GM12878 (cell line): ENCODE results near the gene DNAAF5. TPM values are rescaled to one million over a fixed set of nuclear protein-coding genes. Genes with fewer than 3 reads are reported as not detected.

Source experiments
- ATAC-seq: fragments of 200-7000 bp; cut with Tn5 transposase; 3 replicates; pipeline ENCODE4 v1.9.1; 2020; ENCODE audit warnings: mild to moderate bottlenecking, moderate library complexity
- BruUV-seq: library from RNA; stranded (reverse); fragments of 400-500 nt; replicated peaks from 2 replicates; lab custom pipeline; 2021; lab: Mats Ljungman, UMichigan
- CTCF ChIA-PET: fragments of 300-600 bp; sonication (Branson Sonifier 250); formaldehyde crosslinking; extraction: SDS; loops from one replicate; lab custom pipeline; 2021; ENCODE audit warnings: inconsistent platforms; lab: Yijun Ruan, JAX
- POLR2A ChIA-PET: fragments of 350-600 bp; formaldehyde crosslinking; extraction: SDS; loops from one replicate; lab custom pipeline; 2021; ENCODE audit warnings: inconsistent platforms; lab: Charles Lee
- RAD21 ChIA-PET: fragments of 300-600 bp; sonication (Branson Sonifier 250); formaldehyde crosslinking; loops from one replicate; lab custom pipeline; 2023; ENCODE audit warnings: antibody characterized with exemption; ENCODE audit not compliant: unreplicated experiment; lab: Charles Lee
- SMC1A ChIA-PET: fragments of 300-600 bp; sonication (Branson Sonifier 250); formaldehyde crosslinking; loops from one replicate; lab custom pipeline; 2023; ENCODE audit not compliant: unreplicated experiment, uncharacterized antibody; lab: Charles Lee
- DNase-seq: peaks from one replicate; pipeline ENCODE4 v3.0.0-alpha.2; 2011; ENCODE audit warnings: low read depth, low spot score
- FAIRE-seq: peaks from 3 replicates; lab custom pipeline; 2011; peaks lifted over from hg19 to GRCh38; lab: Jason Lieb, UNC
- H2AFZ ChIP-seq: 2 replicates; pipeline ENCODE4 v1.6.0; 2011; ENCODE audit warnings: low read depth, low read length, control low read depth; ENCODE audit not compliant: control insufficient read depth
- H3K27ac ChIP-seq: 2 replicates; pipeline ENCODE4 v1.5.1; 2011; ENCODE audit warnings: control low read depth; ENCODE audit not compliant: control insufficient read depth, insufficient read depth
- H3K27me3 ChIP-seq, 2 experiments: replicated peaks in 1 of 2; 2 replicates each; pipeline versions ENCODE4 v1.6.0 to v1.6.1; 2011; ENCODE audit warnings: low read length in 1 of 2; ENCODE audit not compliant: control insufficient read depth in 2 of 2, insufficient read depth in 2 of 2
- H3K36me3 ChIP-seq, 2 experiments: 2 replicates each; pipeline ENCODE4 v1.5.1; 2011; ENCODE audit warnings: low read length in 1 of 2; ENCODE audit not compliant: control insufficient read depth in 2 of 2, insufficient read depth in 2 of 2
- H3K4me1 ChIP-seq: 2 replicates; pipeline ENCODE4 v1.6.1; 2011; ENCODE audit warnings: mild to moderate bottlenecking, low read length, moderate library complexity, mixed read lengths; ENCODE audit not compliant: control insufficient read depth, insufficient read depth
- H3K4me2 ChIP-seq: 2 replicates; pipeline ENCODE4 v1.6.0; 2011; ENCODE audit warnings: control low read depth; ENCODE audit not compliant: control insufficient read depth, insufficient read depth
- H3K4me3 ChIP-seq: fragments of 200-600 bp; sonication (generic); 2 replicates; pipeline ENCODE4 v1.5.1; 2016
- H3K79me2 ChIP-seq: 2 replicates; pipeline ENCODE4 v1.6.0; 2011; ENCODE audit warnings: low read length; ENCODE audit not compliant: control insufficient read depth, insufficient read depth
- H3K9ac ChIP-seq: 2 replicates; pipeline ENCODE4 v1.8.0; 2011; ENCODE audit warnings: low read length, control low read depth, mixed read lengths; ENCODE audit not compliant: control insufficient read depth, insufficient read depth
- H3K9me3 ChIP-seq: replicated peaks from 3 replicates; pipeline ENCODE4 v1.5.1; 2011; ENCODE audit warnings: mild to moderate bottlenecking, low read length; ENCODE audit not compliant: control insufficient read depth, insufficient read depth
- H4K20me1 ChIP-seq: 2 replicates; pipeline ENCODE4 v1.6.0; 2011; ENCODE audit not compliant: control insufficient read depth, insufficient read depth
- BMI1 ChIP-seq: fragments of 450-650 bp; IDR thresholded peaks from 2 replicates; pipeline ENCODE4 v1.6.1; 2016; ENCODE audit warnings: mild to moderate bottlenecking, moderate library complexity, borderline replicate concordance
- CEBPB ChIP-seq, 2 experiments: fragments of 150-350 bp in 1 of 2; IDR thresholded peaks; 2 replicates each; pipeline ENCODE4 v1.6.1; 2012 to 2014; ENCODE audit warnings: low read depth in 2 of 2, low read length in 2 of 2, borderline replicate concordance in 1 of 2, inconsistent platforms in 1 of 2
- CREB1 ChIP-seq: IDR thresholded peaks from 2 replicates; pipeline ENCODE4 v1.6.1; 2012; ENCODE audit warnings: low read depth, mild to moderate bottlenecking, inconsistent platforms
- EED ChIP-seq: sonication (generic); IDR thresholded peaks from 2 replicates; pipeline ENCODE4 v1.6.1; 2016; ENCODE audit warnings: antibody characterized with exemption, low read depth
- EGR1 ChIP-seq, 2 experiments: IDR thresholded peaks; 1 replicate in 1 of 2; 2 replicates in 1 of 2; pipeline ENCODE4 v1.6.1; 2011 to 2012; ENCODE audit warnings: low read depth in 2 of 2, low read length in 2 of 2, borderline replicate concordance in 1 of 2, mild to moderate bottlenecking in 1 of 2, moderate library complexity in 1 of 2
- HCFC1 ChIP-seq: fragments of 150-350 bp; IDR thresholded peaks from 2 replicates; pipeline ENCODE4 v1.6.1; 2014; ENCODE audit warnings: low read length
- IKZF2 ChIP-seq, 2 experiments: fragments of 450-650 bp; IDR thresholded peaks; 2 replicates each; pipeline ENCODE4 v1.6.1; 2017; ENCODE audit warnings: mild to moderate bottlenecking in 2 of 2, moderate library complexity in 2 of 2
- MEF2B ChIP-seq: fragments of 450-650 bp; IDR thresholded peaks from 2 replicates; pipeline ENCODE4 v1.6.1; 2018; ENCODE audit warnings: mild to moderate bottlenecking, moderate library complexity; ENCODE audit not compliant: partially characterized antibody, poor library complexity, severe bottlenecking
- NFXL1 ChIP-seq: fragments of 450-650 bp; IDR thresholded peaks from 2 replicates; pipeline ENCODE4 v1.6.1; 2017; ENCODE audit warnings: antibody characterized with exemption, mild to moderate bottlenecking, borderline replicate concordance
- PAX8 ChIP-seq: fragments of 450-650 bp; IDR thresholded peaks from 2 replicates; pipeline ENCODE4 v1.6.1; 2017; ENCODE audit warnings: mild to moderate bottlenecking, moderate library complexity
- RCOR1 ChIP-seq: conservative IDR thresholded peaks from 2 replicates; pipeline ENCODE4 v1.6.1; 2012; ENCODE audit warnings: low read depth, low read length, improper control_type of control experiment
- SUZ12 ChIP-seq: fragments of 200-600 bp; sonication (generic); IDR thresholded peaks from one replicate; pipeline ENCODE4 v1.6.1; 2018; ENCODE audit warnings: antibody characterized with exemption, mild to moderate bottlenecking; ENCODE audit not compliant: unreplicated experiment
- TCF12 ChIP-seq: IDR thresholded peaks from 2 replicates; pipeline ENCODE4 v1.6.1; 2011; ENCODE audit warnings: low read depth, mild to moderate bottlenecking, low read length
- TCF3 ChIP-seq: IDR thresholded peaks from 2 replicates; pipeline ENCODE4 v1.6.1; 2012; ENCODE audit warnings: low read depth, mild to moderate bottlenecking, low read length, borderline replicate concordance; ENCODE audit not compliant: insufficient read depth
- WGBS: methylation state at CpG from one replicate; pipeline ENCODE4 v1.1.6; 2016; ENCODE audit warnings: low lambda C conversion rate; ENCODE audit not compliant: insufficient replicate concordance, insufficient coverage; ENCODE audit errors: missing lambda C conversion rate; 5-methylcytosine and 5-hydroxymethylcytosine counted together
- in situ Hi-C: fragments of 300-500 bp; cut with MboI; formaldehyde crosslinking; loops from 9 replicates; pipeline ENCODE4 v1.14.3; 2018; ENCODE audit warnings: mixed read lengths
- intact Hi-C: fragments of 100-400 bp; cut with micrococcal nuclease; formaldehyde crosslinking; loops from one replicate; pipeline ENCODE4 v1.14.2; 2022; ENCODE audit not compliant: unreplicated experiment
- polyA plus RNA-seq, 11 experiments: library from polyadenylated mRNA; depleted of rRNA in 4 of 11; unstranded in 6 of 11; stranded (reverse) in 5 of 11; fragments of >200 nt; fragmentation: Nextera tagmentation in 4 of 11; fragmentation: Illumina TruSeq in 1 of 11; extraction: Ambion mirVana in 4 of 11; extraction: Trizol in 1 of 11; gene quantifications; 1 replicate in 1 of 11; 2 replicates in 10 of 11; pipeline versions ENCODE4 v1.2.1 to v1.2.3, GENCODE V29; 2011 to 2016; ENCODE audit warnings: inconsistent platforms in 2 of 11, missing spikeins in 2 of 11, low read depth in 1 of 11
- total RNA-seq, 4 experiments: library from RNA; depleted of rRNA in 3 of 4; stranded (reverse); fragments of >200 nt in 3 of 4; fragmentation: Illumina TruSeq in 1 of 4; extraction: Trizol in 1 of 4; gene quantifications; 2 replicates each; pipeline versions ENCODE4 v1.2.1 to v1.2.3, GENCODE V29; 2013 to 2021
- TF ChIP-seq, protein P1 (sequence below): fragments of 450-650 bp; IDR thresholded peaks from 2 replicates; pipeline ENCODE4 v1.6.1; 2017; ENCODE audit warnings: borderline replicate concordance
- TF ChIP-seq, protein P2 (sequence below): fragments of 150-350 bp; IDR thresholded peaks from 2 replicates; pipeline ENCODE4 v1.6.1; 2014; ENCODE audit warnings: mild to moderate bottlenecking, low read depth, low read length
- TF ChIP-seq, protein P3 (sequence below): fragments of 450-650 bp; IDR thresholded peaks from 2 replicates; pipeline ENCODE4 v1.6.1; 2014; ENCODE audit warnings: mild to moderate bottlenecking

The DNAAF5 gene
- total and polyA plus RNA-seq, 10 of the 15 experiments (the other 5 are each of a cell fraction or from before 2014, with no cell fraction given), result 1.8 to 38.3 (median 9.2) TPM

GRCh38 chr7:711093-711921 is 15.2 kb upstream of the DNAAF5 start (continued):
- TF ChIP-seq CREB1 (no peak), NFXL1 (no peak), TCF3 (no peak), PAX8 (no peak), RCOR1 (no peak), EGR1 (IDR thresholded peaks at IDR 0.05; ENCODE audit: borderline replicate concordance in 1 of 2, low read depth in 2 of 2, low read length in 2 of 2) (no peak), SUZ12 (no peak), TCF12 (no peak)
- TF ChIP-seq, protein P1, sequence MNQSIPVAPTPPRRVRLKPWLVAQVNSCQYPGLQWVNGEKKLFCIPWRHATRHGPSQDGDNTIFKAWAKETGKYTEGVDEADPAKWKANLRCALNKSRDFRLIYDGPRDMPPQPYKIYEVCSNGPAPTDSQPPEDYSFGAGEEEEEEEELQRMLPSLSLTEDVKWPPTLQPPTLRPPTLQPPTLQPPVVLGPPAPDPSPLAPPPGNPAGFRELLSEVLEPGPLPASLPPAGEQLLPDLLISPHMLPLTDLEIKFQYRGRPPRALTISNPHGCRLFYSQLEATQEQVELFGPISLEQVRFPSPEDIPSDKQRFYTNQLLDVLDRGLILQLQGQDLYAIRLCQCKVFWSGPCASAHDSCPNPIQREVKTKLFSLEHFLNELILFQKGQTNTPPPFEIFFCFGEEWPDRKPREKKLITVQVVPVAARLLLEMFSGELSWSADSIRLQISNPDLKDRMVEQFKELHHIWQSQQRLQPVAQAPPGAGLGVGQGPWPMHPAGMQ, result no peak
- TF ChIP-seq, all 136 proteins: peak for 0

- no peak for DNase-seq
- RAD21 ChIA-PET, result no interaction called here
- CTCF ChIA-PET, result no interaction called here
- POLR2A ChIA-PET, result no interaction called here
- 53% methylated on average over 5 of the region's 44 CpGs for WGBS
- H3K9ac ChIP-seq, result no peak overlapping the region
- BruUV-seq, result no TSS peak
- in situ Hi-C loops (no loop called here), intact Hi-C loops (no loop called here)
- H3K27me3 ChIP-seq, result no peaks in the 10 kb centered on the region
- SMC1A ChIA-PET, result no interaction called here
- no peaks in the 10 kb centered on the region for H3K9me3 ChIP-seq
- ATAC-seq, result no peak
- H2AFZ ChIP-seq, result no peak overlapping the region
- H3K27ac ChIP-seq, result no peak overlapping the region
- no peak overlapping the region for H3K4me3 ChIP-seq
- no peaks in the 10 kb centered on the region; a peak in 2 of 4 replicates for H3K36me3 ChIP-seq
- H4K20me1 ChIP-seq, result no peaks in the 10 kb centered on the region
- H3K4me2 ChIP-seq, result no peak overlapping the region
- H3K4me1 ChIP-seq, result no peaks in the 10 kb centered on the region
- H3K79me2 ChIP-seq, result no peaks in the 10 kb centered on the region
- no peak for FAIRE-seq
- no peak for TF ChIP-seq HCFC1
- TF ChIP-seq, protein P2, sequence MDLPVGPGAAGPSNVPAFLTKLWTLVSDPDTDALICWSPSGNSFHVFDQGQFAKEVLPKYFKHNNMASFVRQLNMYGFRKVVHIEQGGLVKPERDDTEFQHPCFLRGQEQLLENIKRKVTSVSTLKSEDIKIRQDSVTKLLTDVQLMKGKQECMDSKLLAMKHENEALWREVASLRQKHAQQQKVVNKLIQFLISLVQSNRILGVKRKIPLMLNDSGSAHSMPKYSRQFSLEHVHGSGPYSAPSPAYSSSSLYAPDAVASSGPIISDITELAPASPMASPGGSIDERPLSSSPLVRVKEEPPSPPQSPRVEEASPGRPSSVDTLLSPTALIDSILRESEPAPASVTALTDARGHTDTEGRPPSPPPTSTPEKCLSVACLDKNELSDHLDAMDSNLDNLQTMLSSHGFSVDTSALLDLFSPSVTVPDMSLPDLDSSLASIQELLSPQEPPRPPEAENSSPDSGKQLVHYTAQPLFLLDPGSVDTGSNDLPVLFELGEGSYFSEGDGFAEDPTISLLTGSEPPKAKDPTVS, result no peak
- TF ChIP-seq RCOR1, result no peak
- TF ChIP-seq EED, result no peak
- no peak for TF ChIP-seq MEF2B
- TF ChIP-seq, protein P3, sequence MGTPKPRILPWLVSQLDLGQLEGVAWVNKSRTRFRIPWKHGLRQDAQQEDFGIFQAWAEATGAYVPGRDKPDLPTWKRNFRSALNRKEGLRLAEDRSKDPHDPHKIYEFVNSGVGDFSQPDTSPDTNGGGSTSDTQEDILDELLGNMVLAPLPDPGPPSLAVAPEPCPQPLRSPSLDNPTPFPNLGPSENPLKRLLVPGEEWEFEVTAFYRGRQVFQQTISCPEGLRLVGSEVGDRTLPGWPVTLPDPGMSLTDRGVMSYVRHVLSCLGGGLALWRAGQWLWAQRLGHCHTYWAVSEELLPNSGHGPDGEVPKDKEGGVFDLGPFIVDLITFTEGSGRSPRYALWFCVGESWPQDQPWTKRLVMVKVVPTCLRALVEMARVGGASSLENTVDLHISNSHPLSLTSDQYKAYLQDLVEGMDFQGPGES, result no peak
- TF ChIP-seq IKZF2 (IDR thresholded peaks at IDR 0.05), result no peak
- TF ChIP-seq CEBPB (IDR thresholded peaks at IDR 0.05; ENCODE audit: borderline replicate concordance in 1 of 2, low read depth in 2 of 2, low read length in 2 of 2), result no peak
- no peak for TF ChIP-seq BMI1
- TF ChIP-seq, protein P1, result no peak
Measured at GRCh38 chr7:711922-712380, 14.5 kb upstream of the DNAAF5 start.
